CD14-positive monocyte (primary cell): ENCODE measurements around the gene PSMG1. TPM values are rescaled to one million over a fixed set of nuclear protein-coding genes. Genes with fewer than 3 reads are reported as not detected.

Source experiments
- DNase-seq, 3 donors: peaks; one replicate each; pipeline ENCODE4 v3.0.0-alpha.2; 2011 to 2022
- H2AFZ ChIP-seq: 2 replicates; pipeline ENCODE4 v1.6.0; 2012; ENCODE audit warnings: mild to moderate bottlenecking, low read depth, low read length, inconsistent platforms; ENCODE audit not compliant: insufficient read depth, poor library complexity, severe bottlenecking
- H3K27ac ChIP-seq, 2 donors: 1 replicate in 1 of 2; 2 replicates in 1 of 2; pipeline ENCODE4 v1.5.1; 2012 to 2013; ENCODE audit warnings: low read length in 2 of 2, control low read depth in 1 of 2, inconsistent platforms in 1 of 2, low read depth in 1 of 2, mild to moderate bottlenecking in 1 of 2
- H3K27me3 ChIP-seq, 2 donors: one replicate each; pipeline versions ENCODE4 v1.6.0 to v1.6.1; 2011 to 2013; ENCODE audit warnings: low read length in 2 of 2; ENCODE audit not compliant: control insufficient read depth in 2 of 2, insufficient read depth in 2 of 2
- H3K36me3 ChIP-seq, 2 donors: replicated peaks in 1 of 2; 1 replicate in 1 of 2; 2 replicates in 1 of 2; pipeline versions ENCODE4 v1.5.1 to v1.6.1; 2012 to 2013; ENCODE audit warnings: low read length in 2 of 2, control low read depth in 1 of 2, inconsistent platforms in 1 of 2, mild to moderate bottlenecking in 1 of 2; ENCODE audit not compliant: insufficient read depth in 2 of 2, control insufficient read depth in 1 of 2
- H3K4me1 ChIP-seq, 2 donors: 1 replicate in 1 of 2; 2 replicates in 1 of 2; pipeline versions ENCODE4 v1.5.1 to v1.6.1; 2012 to 2013; ENCODE audit warnings: low read length in 2 of 2, control low read depth in 1 of 2, inconsistent platforms in 1 of 2, mild to moderate bottlenecking in 1 of 2, moderate library complexity in 1 of 2; ENCODE audit not compliant: insufficient read depth in 2 of 2, control insufficient read depth in 1 of 2
- H3K4me2 ChIP-seq: replicated peaks from 2 replicates; pipeline ENCODE3; 2012; ENCODE audit warnings: low read length, moderate library complexity, mild to moderate bottlenecking; ENCODE audit not compliant: poor library complexity, severe bottlenecking; ENCODE audit errors: extremely low read depth
- H3K4me3 ChIP-seq, 3 experiments: fragments of 200-600 bp in 1 of 3; sonication (generic) in 1 of 3; replicated peaks in 1 of 3; 1 replicate in 2 of 3; 2 replicates in 1 of 3; pipeline ENCODE4 v1.5.1; 2011 to 2013; ENCODE audit warnings: low read length in 3 of 3, mild to moderate bottlenecking in 3 of 3, control low read depth in 2 of 3, low read depth in 2 of 3, inconsistent platforms in 1 of 3, moderate library complexity in 1 of 3
- H3K79me2 ChIP-seq: 2 replicates; pipeline ENCODE4 v1.6.0; 2012; ENCODE audit warnings: mild to moderate bottlenecking, control low read depth, inconsistent platforms, low read length, moderate library complexity; ENCODE audit not compliant: insufficient read depth
- H3K9ac ChIP-seq: 2 replicates; pipeline ENCODE4 v1.6.0; 2017; ENCODE audit warnings: low read length, mild to moderate bottlenecking; ENCODE audit not compliant: insufficient read depth, poor library complexity, severe bottlenecking
- H3K9me3 ChIP-seq, 2 donors: replicated peaks in 1 of 2; 1 replicate in 1 of 2; 2 replicates in 1 of 2; pipeline versions ENCODE4 v1.5.1 to v1.6.1; 2012 to 2013; ENCODE audit warnings: low read length in 2 of 2, control low read depth in 1 of 2; ENCODE audit not compliant: control insufficient read depth in 1 of 2, insufficient read depth in 1 of 2
- H4K20me1 ChIP-seq: 2 replicates; pipeline ENCODE4 v1.6.0; 2012; ENCODE audit warnings: mild to moderate bottlenecking, low read length, control low read depth, moderate library complexity; ENCODE audit not compliant: insufficient read depth
- H3K27ac Mint-ChIP-seq, 7 donors: one replicate each; pipeline ENCODE4 v1.8.0; 2020; ENCODE audit warnings: mild to moderate bottlenecking in 7 of 7, mixed read lengths in 7 of 7, moderate library complexity in 6 of 7, inconsistent platforms in 2 of 7
- H3K27me3 Mint-ChIP-seq, 3 donors: one replicate each; pipeline ENCODE4 v1.8.0; 2021 to 2022; ENCODE audit warnings: low read depth in 3 of 3, mild to moderate bottlenecking in 3 of 3, mixed read lengths in 3 of 3, moderate library complexity in 3 of 3, inconsistent platforms in 1 of 3
- H3K36me3 Mint-ChIP-seq, 2 donors: one replicate each; pipeline ENCODE4 v1.8.0; 2020; ENCODE audit warnings: mixed read lengths in 2 of 2, inconsistent platforms in 1 of 2, mild to moderate bottlenecking in 1 of 2
- H3K4me1 Mint-ChIP-seq: one replicate; pipeline ENCODE4 v1.8.0; 2020; ENCODE audit warnings: mild to moderate bottlenecking, mixed read lengths
- H3K4me3 Mint-ChIP-seq, 2 donors: one replicate each; pipeline ENCODE4 v1.8.0; 2020; ENCODE audit warnings: mild to moderate bottlenecking in 2 of 2, mixed read lengths in 2 of 2, moderate library complexity in 1 of 2
- H3K9me3 Mint-ChIP-seq, 7 donors: one replicate each; pipeline ENCODE4 v1.8.0; 2020 to 2022; ENCODE audit warnings: mixed read lengths in 7 of 7, mild to moderate bottlenecking in 6 of 7, moderate library complexity in 6 of 7, inconsistent platforms in 2 of 7
- CTCF ChIP-seq: fragments of 200-600 bp; IDR thresholded peaks from one replicate; pipeline ENCODE4 v1.8.0; 2022; ENCODE audit warnings: antibody characterized with exemption, mild to moderate bottlenecking
- WGBS: methylation state at CpG from one replicate; pipeline ENCODE4 v1.1.5; 2013; ENCODE audit warnings: missing lambda C conversion rate; ENCODE audit not compliant: insufficient coverage; 5-methylcytosine and 5-hydroxymethylcytosine counted together
- intact Hi-C, 2 donors: fragments of 100-400 bp; cut with micrococcal nuclease; formaldehyde crosslinking; loops; one replicate each; pipeline versions ENCODE4 v1.15.0 to v1.15.1; 2023
- polyA plus RNA-seq, 3 donors: library from polyadenylated mRNA; depleted of rRNA in 1 of 3; unstranded in 2 of 3; stranded (reverse) in 1 of 3; fragments of 300-500 nt in 2 of 3; fragments of >200 nt in 1 of 3; fragmentation: Illumina TruSeq in 2 of 3; gene quantifications; 1 replicate in 2 of 3; 2 replicates in 1 of 3; pipeline ENCODE4 v1.2.3, GENCODE V29; 2012 to 2021

Gene PSMG1
- polyA plus RNA-seq, 3 donors: 8.5 to 29.2 (median 26.2) TPM

- H3K4me1 Mint-ChIP-seq: peaks cover 9% of the 10 kb centered on the region
- no peak overlapping the region for H3K4me2 ChIP-seq
- H3K36me3 ChIP-seq: peaks cover 15 to 51% of the 10 kb centered on the region in 2 donors
- H3K27me3 ChIP-seq: no peaks in the 10 kb centered on the region
- no peak overlapping the region for H3K4me3 ChIP-seq
- H3K27ac ChIP-seq: no peak overlapping the region
- H3K4me3 Mint-ChIP-seq: no peak overlapping the region
- WGBS: no CpG with 5 or more reads among the region's 3 CpGs
- H3K27me3 Mint-ChIP-seq: peaks cover 0 to 1% (median 0%) of the 10 kb centered on the region in 3 donors
- no peak for DNase-seq
- no peak overlapping the region for H3K9ac ChIP-seq
- no peaks in the 10 kb centered on the region for H3K4me1 ChIP-seq
- TF ChIP-seq CTCF: no peak
- no peaks in the 10 kb centered on the region for H3K9me3 Mint-ChIP-seq
- H3K9me3 ChIP-seq: no peaks in the 10 kb centered on the region
- no peak overlapping the region for H2AFZ ChIP-seq
- intact Hi-C loops: no loop called here
- peaks cover 9% of the 10 kb centered on the region for H3K79me2 ChIP-seq
- peaks cover 60 to 66% of the 10 kb centered on the region in 2 donors for H3K36me3 Mint-ChIP-seq
- H4K20me1 ChIP-seq: no peaks in the 10 kb centered on the region
- H3K27ac Mint-ChIP-seq: peak overlapping the region in 1 of 7 donors; percentile 6
These were observed 7.0 kb downstream of the PSMG1 start for GRCh38 chr21:39176271-39176709.

GRCh38 chr21:39175665-39176064, 7.6 kb downstream of the PSMG1 start:
- Histone ChIP-seq H3K27ac (no peak overlapping the region), H3K4me1 (no peaks in the 10 kb centered on the region), H3K79me2 (peaks cover 3% of the 10 kb centered on the region), H3K4me3 (no peak overlapping the region), H3K9ac (no peak overlapping the region), H3K4me2 (no peak overlapping the region), H4K20me1 (no peaks in the 10 kb centered on the region), H3K9me3 (no peaks in the 10 kb centered on the region), H2AFZ (no peak overlapping the region), H3K27me3 (no peaks in the 10 kb centered on the region), H3K36me3 (peaks cover 18 to 56% of the 10 kb centered on the region in 2 donors)
- 92% methylated on average over 8 of the region's 10 CpGs for WGBS
- no peak for TF ChIP-seq CTCF
- Mint-ChIP-seq H3K27ac (peak overlapping the region in 3 of 7 donors; percentile 1 to 3 (median 2)), H3K27me3 (peaks cover 0 to 1% (median 0%) of the 10 kb centered on the region in 3 donors), H3K36me3 (peaks cover 64 to 71% of the 10 kb centered on the region in 2 donors), H3K4me1 (peaks cover 7% of the 10 kb centered on the region), H3K9me3 (no peaks in the 10 kb centered on the region), H3K4me3 (no peak overlapping the region)
- no peak for DNase-seq
- intact Hi-C loops: no loop called here
